ENCODE data around the gene SMPD1.

DNA sequence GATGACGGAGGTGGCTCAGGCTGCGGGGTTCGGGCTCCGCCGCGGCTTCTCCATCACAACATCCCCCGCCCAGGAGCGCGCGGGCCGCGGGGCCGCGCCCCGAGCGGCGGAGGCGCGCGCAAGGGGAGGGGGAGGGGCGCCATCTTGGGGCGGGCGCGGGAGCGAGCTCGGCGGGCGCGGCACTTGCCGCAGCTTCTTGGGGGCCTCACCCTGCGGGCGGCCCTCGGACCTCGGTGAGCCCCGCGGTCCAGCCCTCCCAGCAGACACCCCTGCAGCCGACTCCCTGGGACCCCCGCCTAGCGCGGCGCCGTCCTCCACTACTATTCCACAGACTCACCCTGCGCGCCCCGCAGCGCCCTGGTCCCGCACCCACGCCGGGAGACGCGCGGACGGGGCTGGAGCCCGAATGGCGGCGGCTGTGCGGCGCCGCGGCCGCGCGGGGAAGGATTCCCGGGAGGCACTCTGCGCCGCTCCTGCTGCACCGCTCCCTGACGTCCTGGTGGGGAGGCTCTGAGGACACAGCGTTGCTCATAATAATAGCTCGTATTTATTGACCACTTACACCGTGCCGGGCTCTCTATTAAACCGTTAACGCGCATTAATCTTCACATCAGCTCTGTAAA lies 28.8 kb downstream of the SMPD1 start, which contains the start of gene APBB1:
- no peak for TF ChIP-seq EZH2 (IDR thresholded peaks at IDR 0.05; ENCODE audit: borderline replicate concordance)
- TF ChIP-seq, protein P1, sequence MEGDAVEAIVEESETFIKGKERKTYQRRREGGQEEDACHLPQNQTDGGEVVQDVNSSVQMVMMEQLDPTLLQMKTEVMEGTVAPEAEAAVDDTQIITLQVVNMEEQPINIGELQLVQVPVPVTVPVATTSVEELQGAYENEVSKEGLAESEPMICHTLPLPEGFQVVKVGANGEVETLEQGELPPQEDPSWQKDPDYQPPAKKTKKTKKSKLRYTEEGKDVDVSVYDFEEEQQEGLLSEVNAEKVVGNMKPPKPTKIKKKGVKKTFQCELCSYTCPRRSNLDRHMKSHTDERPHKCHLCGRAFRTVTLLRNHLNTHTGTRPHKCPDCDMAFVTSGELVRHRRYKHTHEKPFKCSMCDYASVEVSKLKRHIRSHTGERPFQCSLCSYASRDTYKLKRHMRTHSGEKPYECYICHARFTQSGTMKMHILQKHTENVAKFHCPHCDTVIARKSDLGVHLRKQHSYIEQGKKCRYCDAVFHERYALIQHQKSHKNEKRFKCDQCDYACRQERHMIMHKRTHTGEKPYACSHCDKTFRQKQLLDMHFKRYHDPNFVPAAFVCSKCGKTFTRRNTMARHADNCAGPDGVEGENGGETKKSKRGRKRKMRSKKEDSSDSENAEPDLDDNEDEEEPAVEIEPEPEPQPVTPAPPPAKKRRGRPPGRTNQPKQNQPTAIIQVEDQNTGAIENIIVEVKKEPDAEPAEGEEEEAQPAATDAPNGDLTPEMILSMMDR (IDR thresholded peaks at IDR 0.05; ENCODE audit: poor library complexity): no peak

All from hepatocyte (in vitro differentiated cells).